Left kidney (tissue), 2 donors: ENCODE measurements around the gene CMC2. TPM values are rescaled to one million over a fixed set of nuclear protein-coding genes. Genes with fewer than 3 reads are reported as not detected.
A peak's percentile ranks its signal among the peaks of the same experiment; 100 is the strongest.

ENCODE experiments used
- DNase-seq: peaks from one replicate; pipeline ENCODE4 v3.0.0-alpha.2; 2013
- polyA plus RNA-seq: library from polyadenylated mRNA; unstranded; fragments of 120-200 nt; gene quantifications from one replicate; pipeline ENCODE4 v1.2.1, GENCODE V29; 2013; ENCODE audit not compliant: insufficient read length

The CMC2 gene
- polyA plus RNA-seq, 1 donor: 72.8 TPM

DNA sequence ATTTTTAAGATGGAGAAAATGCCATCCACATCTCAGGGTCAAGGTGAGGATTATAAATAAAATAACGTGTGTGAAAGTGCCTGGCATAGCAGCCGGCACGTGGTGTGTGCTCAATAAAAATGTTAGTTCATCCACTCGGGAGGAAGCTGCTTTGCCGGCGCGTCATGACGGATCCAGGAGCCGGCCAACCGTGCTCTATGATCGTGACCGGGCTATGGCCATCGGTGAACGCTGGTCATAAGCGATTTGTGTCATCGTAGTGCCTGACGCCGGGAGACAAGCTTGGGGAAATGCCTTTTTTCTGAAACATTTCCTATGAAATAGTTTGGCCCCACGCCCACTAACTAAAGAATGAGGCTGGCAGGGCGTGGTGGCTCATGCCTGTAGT, 74.0 kb downstream of the CMC2 start:
- no peak for DNase-seq

- DNase-seq: peak; percentile 46
Measured at GRCh38 chr16:80931801-80932707, 74.6 kb downstream of the CMC2 start.

GRCh38 chr16:80924372-80924978, 82.2 kb downstream of the CMC2 start:
- DNase-seq: no peak

- DNase-seq: no peak
Measured at GRCh38 chr16:80923356-80923755, 83.3 kb downstream of the CMC2 start.

Other genes starting within 250 kb of the CMC2 start
- gene CDYL2, start 202.3 kb downstream of the CMC2 start, polyA plus RNA-seq: 8.3 TPM
- gene CENPN, start 329 bp upstream of the CMC2 start, polyA plus RNA-seq: 32.1 TPM
- 54.0 TPM for gene ATMIN, start 29.0 kb upstream of the CMC2 start, polyA plus RNA-seq
- 1.9 TPM for gene C16orf46, start 70.4 kb upstream of the CMC2 start, polyA plus RNA-seq
- 98.1 TPM for gene GCSH, start 89.5 kb upstream of the CMC2 start, polyA plus RNA-seq
- 2.8 TPM for gene BCO1, start 231.8 kb upstream of the CMC2 start, polyA plus RNA-seq